MCF 10A (cell line): ENCODE results near the gene TANC2. TPM values are rescaled to one million over a fixed set of nuclear protein-coding genes. Genes with fewer than 3 reads are reported as not detected.

Source experiments
- BruUV-seq: library from RNA; stranded (reverse); fragments of 400-500 nt; replicated peaks from 2 replicates; lab custom pipeline; 2021; lab: Mats Ljungman, UMichigan
- CTCF ChIA-PET: fragments of 300-600 bp; sonication (Branson Sonifier 250); formaldehyde crosslinking; extraction: SDS; loops from one replicate; lab custom pipeline; 2021; ENCODE audit warnings: antibody characterized with exemption, inconsistent platforms; lab: Yijun Ruan, JAX
- POLR2A ChIA-PET: fragments of 300-600, 350-650 bp; sonication (Branson Sonifier 250); formaldehyde crosslinking; extraction: SDS; loops from one replicate; lab custom pipeline; 2020; ENCODE audit warnings: antibody characterized with exemption, inconsistent platforms; lab: Yijun Ruan, JAX
- DNase-seq: peaks from one replicate; pipeline ENCODE4 v3.0.0-alpha.2; 2018; ENCODE audit not compliant: unreplicated experiment
- H3K27ac Mint-ChIP-seq: one replicate; pipeline ENCODE4 v1.8.0; 2022; ENCODE audit warnings: mild to moderate bottlenecking, low read depth, mixed read lengths; ENCODE audit not compliant: unreplicated experiment
- H3K27me3 Mint-ChIP-seq: one replicate; pipeline ENCODE4 v1.8.0; 2022; ENCODE audit warnings: mixed read lengths; ENCODE audit not compliant: insufficient read depth, unreplicated experiment
- H3K36me3 Mint-ChIP-seq: one replicate; pipeline ENCODE4 v1.8.0; 2022; ENCODE audit warnings: mild to moderate bottlenecking, moderate library complexity, mixed read lengths; ENCODE audit not compliant: insufficient read depth, unreplicated experiment
- H3K4me1 Mint-ChIP-seq: one replicate; pipeline ENCODE4 v1.8.0; 2022; ENCODE audit warnings: mixed read lengths; ENCODE audit not compliant: insufficient read depth, unreplicated experiment
- H3K4me3 Mint-ChIP-seq: one replicate; pipeline ENCODE4 v1.8.0; 2022; ENCODE audit warnings: mild to moderate bottlenecking, moderate library complexity, mixed read lengths; ENCODE audit not compliant: unreplicated experiment
- H3K9me3 Mint-ChIP-seq: one replicate; pipeline ENCODE4 v1.8.0; 2022; ENCODE audit warnings: mixed read lengths; ENCODE audit not compliant: unreplicated experiment
- intact Hi-C: fragments of 100-400 bp; cut with micrococcal nuclease; formaldehyde crosslinking; loops from 2 replicates; pipeline ENCODE4 v1.14.1; 2022
- total RNA-seq: library from RNA; stranded (reverse); gene quantifications from 2 replicates; pipeline ENCODE4 v1.2.3, GENCODE V29; 2022
- TF ChIP-seq, protein P1 (sequence below): fragments of 200-600 bp; IDR thresholded peaks from one replicate; pipeline ENCODE4 v1.8.0; 2022; ENCODE audit warnings: antibody characterized with exemption, mild to moderate bottlenecking; ENCODE audit not compliant: unreplicated experiment

TANC2 gene
- total RNA-seq, 1 experiment from 2014 or later: 141 TPM

DNA sequence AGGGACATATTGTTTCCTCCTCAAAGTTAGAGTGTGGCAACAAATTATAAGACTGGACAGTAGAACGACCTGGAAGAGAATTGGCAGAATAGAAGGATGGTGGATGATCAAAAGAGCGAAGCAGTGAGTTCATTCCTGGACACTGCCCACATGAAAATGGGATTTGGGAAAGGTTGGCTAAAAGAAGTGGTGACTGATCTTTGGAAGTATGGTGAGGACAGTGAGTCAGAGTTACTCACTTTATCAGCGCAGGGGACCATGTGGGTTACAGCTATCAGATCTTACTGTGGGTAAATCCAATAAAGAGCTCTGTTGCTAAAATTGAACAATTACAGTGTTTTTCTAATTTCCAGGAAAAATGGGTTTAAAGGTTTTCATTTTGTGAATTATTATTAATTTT, 2.7 kb upstream of the TANC2 start:
- Mint-ChIP-seq H3K27me3 (no peaks in the 10 kb centered on the region), H3K9me3 (no peaks in the 10 kb centered on the region), H3K4me1 (peaks cover 16% of the 10 kb centered on the region), H3K4me3 (no peak overlapping the region), H3K36me3 (no peaks in the 10 kb centered on the region), H3K27ac (no peak overlapping the region)
- peak; percentile 69 for DNase-seq
- intact Hi-C loops: no loop called here
- CTCF ChIA-PET: no interaction called here
- POLR2A ChIA-PET: no interaction called here
- TF ChIP-seq, protein P1, sequence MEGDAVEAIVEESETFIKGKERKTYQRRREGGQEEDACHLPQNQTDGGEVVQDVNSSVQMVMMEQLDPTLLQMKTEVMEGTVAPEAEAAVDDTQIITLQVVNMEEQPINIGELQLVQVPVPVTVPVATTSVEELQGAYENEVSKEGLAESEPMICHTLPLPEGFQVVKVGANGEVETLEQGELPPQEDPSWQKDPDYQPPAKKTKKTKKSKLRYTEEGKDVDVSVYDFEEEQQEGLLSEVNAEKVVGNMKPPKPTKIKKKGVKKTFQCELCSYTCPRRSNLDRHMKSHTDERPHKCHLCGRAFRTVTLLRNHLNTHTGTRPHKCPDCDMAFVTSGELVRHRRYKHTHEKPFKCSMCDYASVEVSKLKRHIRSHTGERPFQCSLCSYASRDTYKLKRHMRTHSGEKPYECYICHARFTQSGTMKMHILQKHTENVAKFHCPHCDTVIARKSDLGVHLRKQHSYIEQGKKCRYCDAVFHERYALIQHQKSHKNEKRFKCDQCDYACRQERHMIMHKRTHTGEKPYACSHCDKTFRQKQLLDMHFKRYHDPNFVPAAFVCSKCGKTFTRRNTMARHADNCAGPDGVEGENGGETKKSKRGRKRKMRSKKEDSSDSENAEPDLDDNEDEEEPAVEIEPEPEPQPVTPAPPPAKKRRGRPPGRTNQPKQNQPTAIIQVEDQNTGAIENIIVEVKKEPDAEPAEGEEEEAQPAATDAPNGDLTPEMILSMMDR: no peak
- no TSS peak for BruUV-seq

DNA sequence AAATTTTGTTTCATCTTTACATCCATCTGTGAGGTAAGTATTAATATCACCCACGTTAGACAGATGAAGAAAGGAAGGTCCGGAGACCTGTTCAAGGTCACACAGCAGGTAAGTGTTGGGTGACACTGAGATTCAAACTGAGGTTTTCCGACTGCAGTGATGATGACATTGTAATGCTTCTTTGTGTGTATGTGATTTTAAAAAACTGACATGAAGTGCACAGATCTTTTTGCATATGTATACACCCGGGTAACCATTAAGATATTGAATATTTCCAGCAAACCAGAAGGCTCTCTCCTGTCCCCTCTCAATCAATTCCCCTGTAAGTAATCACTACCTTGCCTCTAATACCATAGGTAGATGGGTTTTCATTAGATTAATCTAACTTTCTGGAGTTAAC, 1.5 kb upstream of the TANC2 start:
- TF ChIP-seq, protein P1: no peak
- CTCF ChIA-PET: interaction anchor here (1.0 to 1.1 kb wide), 2 partner anchors 69 to 142 kb away, joined by 3 read pairs; no protein-coding TSS in a partner anchor
- intact Hi-C loops: no loop called here
- peak overlapping the region; percentile 90 for H3K4me3 Mint-ChIP-seq
- no TSS peak for BruUV-seq
- POLR2A ChIA-PET: interaction anchor here (1.0 to 6.1 kb wide), 5 partner anchors 88 to 186 kb away, joined by 3 to 46 read pairs (median 4); no protein-coding TSS in a partner anchor
- DNase-seq: no peak
- no peak overlapping the region for H3K27ac Mint-ChIP-seq
- no peaks in the 10 kb centered on the region for H3K27me3 Mint-ChIP-seq
- peaks cover 27% of the 10 kb centered on the region for H3K4me1 Mint-ChIP-seq
- H3K9me3 Mint-ChIP-seq: no peaks in the 10 kb centered on the region
- H3K36me3 Mint-ChIP-seq: no peaks in the 10 kb centered on the region

DNA sequence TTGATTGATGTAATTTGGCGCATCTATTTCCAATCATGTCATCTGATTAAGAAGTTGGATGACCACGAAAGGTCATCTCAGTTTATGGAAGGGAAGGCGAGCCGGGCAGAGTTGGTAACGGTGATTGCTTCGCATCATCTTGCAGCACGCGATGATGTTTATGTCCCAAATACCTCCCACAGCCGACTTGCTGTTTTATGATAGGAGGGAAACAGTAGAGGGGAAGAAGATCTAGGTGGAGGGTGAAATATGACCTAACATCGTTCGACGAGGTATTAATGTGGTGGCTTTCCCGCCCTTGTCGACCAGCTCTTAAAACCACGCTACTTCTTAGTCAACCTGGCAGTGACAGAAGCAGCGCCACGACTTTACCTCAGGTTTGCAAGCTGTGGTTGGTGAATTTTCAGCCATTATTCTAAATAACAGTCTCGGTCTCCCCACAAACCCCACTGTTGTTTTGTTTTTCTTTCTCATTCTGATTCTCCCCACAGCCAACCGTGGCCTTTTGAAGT, 805 bp upstream of the TANC2 start:
- no peak for DNase-seq
- H3K27ac Mint-ChIP-seq: peak overlapping the region; percentile 44
- no TSS peak for BruUV-seq
- H3K36me3 Mint-ChIP-seq: no peaks in the 10 kb centered on the region
- H3K4me1 Mint-ChIP-seq: peaks cover 30% of the 10 kb centered on the region
- POLR2A ChIA-PET: interaction anchor here (0.9 to 6.1 kb wide), 8 partner anchors 88 to 262 kb away, joined by 3 to 46 read pairs (median 4); no protein-coding TSS in a partner anchor
- peak overlapping the region; percentile 90 for H3K4me3 Mint-ChIP-seq
- intact Hi-C loops: loop anchor here (5.0 kb wide), 2 partner anchors 88 to 413 kb away; no protein-coding TSS in a partner anchor
- TF ChIP-seq, protein P1: no peak
- CTCF ChIA-PET: interaction anchor here (0.6 to 1.0 kb wide), 4 partner anchors 10 to 143 kb away, joined by 3 to 4 read pairs (median 3); no protein-coding TSS in a partner anchor
- H3K27me3 Mint-ChIP-seq: no peaks in the 10 kb centered on the region
- no peaks in the 10 kb centered on the region for H3K9me3 Mint-ChIP-seq

DNA sequence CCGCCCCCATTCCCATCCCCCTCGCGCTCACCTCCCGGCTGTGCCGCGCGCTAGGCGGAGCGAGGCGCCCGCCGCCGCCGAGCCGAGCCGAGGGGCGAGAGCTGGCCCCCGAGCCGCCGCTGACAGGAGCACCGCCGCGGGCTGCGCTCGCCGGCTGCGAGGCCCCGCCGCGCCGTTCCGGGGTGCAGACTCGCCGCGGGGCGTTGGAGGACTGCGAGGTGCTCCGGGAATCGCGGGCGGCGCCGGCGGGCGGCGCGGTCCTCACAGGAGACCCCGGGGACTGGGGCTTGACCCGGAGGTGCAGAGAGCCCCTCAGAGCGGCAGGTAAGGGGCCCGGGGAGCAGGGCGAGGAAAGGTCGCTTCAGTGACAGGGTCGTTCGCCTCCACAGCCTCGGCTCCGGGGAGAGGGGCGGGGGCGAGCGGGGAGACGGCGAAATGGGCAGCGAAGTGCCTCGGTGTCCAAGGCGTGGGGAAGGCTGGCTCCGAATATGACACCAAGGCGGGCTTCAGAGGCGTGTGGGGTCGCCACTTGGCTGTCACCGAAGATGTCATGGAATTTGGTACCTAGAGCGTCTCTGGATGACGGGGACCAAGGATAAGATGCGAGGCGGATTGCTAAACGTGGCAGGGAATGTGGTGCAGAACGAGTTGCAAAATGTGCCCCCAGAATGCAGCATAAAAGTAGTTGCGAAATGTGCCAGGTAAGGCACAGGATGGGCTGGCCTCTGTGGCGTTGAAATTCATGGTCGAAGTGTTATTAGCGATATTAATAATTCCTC, 580 bp downstream of the TANC2 start:
- peak overlapping the region; percentile 36 for H3K27ac Mint-ChIP-seq
- intact Hi-C loops: loop anchor here (2.0 to 5.0 kb wide), 3 partner anchors 89 to 414 kb away; no protein-coding TSS in a partner anchor
- no peaks in the 10 kb centered on the region for H3K36me3 Mint-ChIP-seq

More for the DNA sequence above, 580 bp downstream of the TANC2 start:
- CTCF ChIA-PET: interaction anchor here (0.6 to 2.8 kb wide), 12 partner anchors 115 to 289 kb away, joined by 3 to 12 read pairs (median 4); no protein-coding TSS in a partner anchor
- Mint-ChIP-seq H3K4me1 (peaks cover 34% of the 10 kb centered on the region), H3K4me3 (peak overlapping the region; percentile 90), H3K9me3 (no peaks in the 10 kb centered on the region), H3K27me3 (no peaks in the 10 kb centered on the region)
- BruUV-seq: no TSS peak
- TF ChIP-seq, protein P1: no peak
- POLR2A ChIA-PET: interaction anchor here (0.6 to 6.1 kb wide), 16 partner anchors 44 to 475 kb away, joined by 3 to 46 read pairs (median 4); no protein-coding TSS in a partner anchor
- peak; percentile 61 for DNase-seq
